Glomerular endothelial cell (primary cell): ENCODE data around the gene MYO1E. TPM values are rescaled to one million over a fixed set of nuclear protein-coding genes. Genes with fewer than 3 reads are reported as not detected.

Source experiments
- DNase-seq: peaks from one replicate; pipeline ENCODE4 v3.0.0-alpha.2; 2011; ENCODE audit warnings: low read depth, low spot score; ENCODE audit errors: extremely low read depth
- total RNA-seq: library from RNA; depleted of rRNA; stranded (reverse); fragments of >200 nt; gene quantifications from 2 replicates; pipeline ENCODE4 v1.2.3, GENCODE V29; 2015

MYO1E gene
- total RNA-seq, 1 donor from 2014 or later, result 137 TPM

DNA sequence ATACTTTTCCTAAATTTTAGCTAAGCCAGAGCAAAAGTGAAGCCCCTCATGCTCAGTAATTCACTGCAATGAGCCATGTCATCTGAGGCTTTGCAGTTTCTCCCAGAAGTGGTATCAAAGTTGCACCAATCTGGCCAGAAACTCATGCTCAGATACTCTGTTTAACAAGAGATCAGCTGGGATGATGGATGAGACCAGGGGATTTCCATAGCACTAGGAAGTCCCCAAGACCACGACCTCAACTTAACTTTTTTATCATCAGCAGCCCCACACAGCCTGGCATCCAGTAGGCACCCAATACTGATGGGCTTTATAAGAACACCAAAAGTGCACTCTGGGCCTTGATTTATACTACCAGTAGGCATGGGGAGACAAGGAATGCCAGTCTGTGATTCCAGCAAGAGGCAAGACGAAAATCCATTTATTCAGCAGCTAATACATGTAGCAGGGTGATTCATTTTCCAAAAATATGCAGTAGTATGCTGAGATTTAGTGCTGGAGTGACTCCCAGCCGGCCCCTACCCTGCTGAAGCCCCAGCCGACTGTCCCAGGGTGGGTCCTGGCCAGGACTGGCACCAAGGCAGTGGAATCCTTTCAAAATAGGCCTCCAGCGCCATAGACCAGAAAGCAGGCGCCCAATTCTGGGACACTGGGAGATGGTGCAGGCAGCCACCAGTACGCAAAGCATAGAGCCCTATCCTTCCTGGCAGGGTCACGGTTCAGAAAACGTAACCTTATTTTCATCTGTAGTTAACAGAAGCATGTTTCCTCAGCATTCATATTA, 166.6 kb downstream of the MYO1E start:
- no peak for DNase-seq

DNA sequence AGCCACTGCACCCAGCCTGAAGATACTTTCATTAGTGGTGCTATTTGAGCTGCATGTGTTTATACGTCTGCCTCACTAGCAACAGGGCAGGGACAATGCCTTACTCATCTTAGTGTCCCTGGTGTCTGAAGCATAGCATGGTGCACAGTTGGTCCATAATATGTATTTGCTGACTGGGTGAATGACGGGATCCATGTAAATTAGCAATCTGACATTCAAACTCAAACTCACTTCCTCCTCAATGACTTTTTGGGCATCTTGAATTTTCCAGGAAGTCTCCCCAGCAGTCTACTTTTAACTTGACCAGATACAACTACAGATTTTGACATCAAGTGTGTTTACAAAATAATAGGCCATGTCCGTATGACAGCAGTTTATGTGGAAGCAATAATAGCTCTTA, 169.0 kb downstream of the MYO1E start:
- no peak for DNase-seq

DNA sequence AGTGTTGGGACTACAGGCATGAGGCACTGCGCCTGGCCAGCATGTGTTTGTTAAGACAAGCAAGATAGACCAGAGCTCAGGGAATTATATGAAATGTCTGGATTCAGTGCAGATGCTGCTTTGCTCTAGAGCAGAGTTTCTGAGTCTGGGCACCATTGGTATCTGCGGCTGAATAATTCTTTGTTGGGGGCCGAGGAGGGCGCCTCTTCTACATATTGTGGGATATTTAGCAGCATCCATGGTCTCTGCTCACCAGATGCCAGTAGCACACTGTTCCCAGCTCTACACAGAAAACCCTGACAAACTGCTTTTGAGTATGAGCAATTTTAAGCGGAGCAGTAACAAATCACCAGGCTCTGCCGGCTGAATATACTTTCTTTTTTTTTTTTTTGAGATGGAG, 169.7 kb downstream of the MYO1E start:
- DNase-seq, result no peak

DNA sequence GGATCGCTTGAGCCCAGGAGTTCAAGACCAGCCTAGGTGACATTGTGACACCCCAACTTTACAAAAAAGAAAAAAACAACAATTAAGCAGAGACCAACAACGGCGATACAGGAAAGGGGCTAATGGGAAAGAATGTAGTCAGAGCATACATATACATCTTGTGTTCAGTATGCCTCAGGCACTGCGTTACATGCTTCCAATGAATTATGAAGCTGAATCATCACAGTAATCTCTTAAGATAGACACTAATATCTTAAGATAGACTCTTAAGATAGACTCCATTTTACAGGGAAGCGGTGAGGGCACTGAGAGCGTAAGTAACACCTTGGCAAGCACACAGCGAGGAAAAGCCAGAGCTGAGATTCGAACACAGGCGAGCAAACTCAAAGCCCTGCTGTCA, 172.1 kb downstream of the MYO1E start:
- DNase-seq, result no peak

DNA sequence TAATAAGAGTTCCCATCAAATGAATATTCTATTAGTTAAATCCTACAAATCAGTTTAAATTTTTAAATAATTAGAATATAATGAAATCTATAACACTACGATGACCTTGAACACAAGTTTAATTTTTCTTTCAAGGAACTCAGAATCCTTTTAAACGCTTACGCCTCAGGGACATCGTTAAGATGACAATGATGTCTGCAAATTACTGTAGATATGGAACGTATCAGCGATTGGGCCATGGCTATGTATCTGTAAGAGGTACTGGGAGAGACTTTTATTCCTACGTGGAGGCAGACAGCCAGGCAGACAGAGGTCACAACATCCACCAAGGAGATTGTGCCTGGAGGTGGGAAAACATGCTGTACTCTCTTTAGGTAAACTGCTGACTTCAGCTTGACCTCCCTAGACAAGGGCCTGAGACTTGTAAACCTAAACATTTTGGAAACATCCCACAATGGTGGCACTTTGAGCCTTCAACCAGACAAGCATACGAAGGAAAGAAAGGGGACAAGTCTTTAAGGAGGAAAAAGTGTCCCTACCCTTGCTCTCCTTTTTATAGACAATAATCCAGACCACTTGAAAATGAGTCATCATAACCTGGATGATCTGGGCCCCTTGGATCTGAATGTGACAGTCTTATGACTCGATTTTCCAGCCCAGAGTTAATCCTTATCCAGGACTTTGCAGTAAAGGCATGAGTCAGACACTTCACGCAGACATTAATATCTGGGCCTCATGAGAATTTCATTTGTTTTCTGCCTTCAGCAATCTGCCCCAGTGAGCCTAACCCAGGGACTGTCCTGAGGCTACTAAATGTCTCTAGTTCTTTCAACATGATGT, 172.8 kb downstream of the MYO1E start:
- no peak for DNase-seq

DNA sequence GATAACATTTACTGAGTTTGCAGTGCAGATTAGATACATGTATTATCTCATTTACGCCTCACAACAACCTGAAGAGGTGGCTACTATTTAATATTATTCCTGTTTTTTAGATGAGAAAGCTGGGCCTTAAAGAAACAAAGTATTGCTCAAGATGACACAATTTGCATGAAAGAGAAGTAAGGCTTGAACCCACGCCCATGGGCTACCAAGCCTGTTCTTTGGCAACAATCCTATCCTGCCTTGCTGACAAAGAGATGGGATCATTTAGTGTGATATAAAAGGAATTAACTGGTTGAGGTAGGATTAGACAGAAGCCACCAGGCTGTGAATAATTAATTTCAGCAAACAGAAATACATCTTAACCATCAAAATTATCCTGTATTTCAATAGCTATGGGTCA, 175.2 kb downstream of the MYO1E start:
- DNase-seq, result no peak

DNA sequence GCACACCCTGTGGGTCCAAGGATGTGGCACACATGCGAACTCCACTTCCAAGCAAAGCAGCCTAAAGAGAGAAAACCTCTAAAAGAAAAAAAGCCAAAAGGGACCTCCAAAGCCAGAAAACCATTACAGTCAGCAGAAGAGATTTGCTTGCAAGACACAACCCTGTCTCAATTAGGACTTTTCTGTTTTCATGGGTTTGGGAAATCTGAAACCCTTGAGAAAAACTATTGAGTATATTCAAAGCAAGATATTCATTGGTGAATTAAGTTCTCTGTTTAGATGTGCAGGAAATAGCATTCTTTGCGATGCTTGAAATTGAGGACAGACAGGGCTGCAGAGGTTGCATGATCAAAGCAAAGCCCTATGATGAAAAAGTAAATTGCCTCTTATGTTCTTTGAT, 176.3 kb downstream of the MYO1E start:
- no peak for DNase-seq

DNA sequence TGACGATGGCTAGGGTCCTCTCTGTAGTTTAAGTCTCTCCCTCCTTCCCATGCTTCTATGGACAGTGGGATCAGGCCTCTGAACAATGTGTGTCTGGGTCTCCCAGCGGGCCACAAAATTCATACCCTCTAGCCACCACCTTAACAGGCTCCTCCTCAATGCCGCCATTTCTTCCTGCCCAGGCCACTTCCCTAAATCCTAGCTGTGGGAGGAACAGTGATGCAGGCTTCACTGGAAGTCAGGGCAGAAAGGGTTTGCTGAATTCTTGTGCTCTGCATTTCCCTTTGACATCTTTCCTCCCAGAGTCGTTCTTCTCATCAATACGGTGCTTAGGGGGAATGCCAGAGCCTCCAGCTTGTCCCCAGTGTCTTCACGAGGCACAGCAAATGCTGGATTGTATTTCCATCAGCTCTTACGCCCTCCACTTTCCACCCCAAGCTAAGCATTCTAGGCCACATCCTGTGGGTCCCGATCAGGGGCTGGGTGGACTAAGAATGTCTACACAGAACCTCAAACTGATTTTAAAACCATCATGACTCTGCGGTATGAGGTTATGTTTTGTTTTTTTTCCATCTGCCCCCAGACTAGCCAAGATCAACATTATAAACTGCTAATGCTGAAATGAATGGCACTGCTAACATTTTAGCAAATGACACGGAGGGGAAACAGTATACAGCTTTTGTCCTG, 177.9 kb downstream of the MYO1E start:
- DNase-seq, result no peak

DNA sequence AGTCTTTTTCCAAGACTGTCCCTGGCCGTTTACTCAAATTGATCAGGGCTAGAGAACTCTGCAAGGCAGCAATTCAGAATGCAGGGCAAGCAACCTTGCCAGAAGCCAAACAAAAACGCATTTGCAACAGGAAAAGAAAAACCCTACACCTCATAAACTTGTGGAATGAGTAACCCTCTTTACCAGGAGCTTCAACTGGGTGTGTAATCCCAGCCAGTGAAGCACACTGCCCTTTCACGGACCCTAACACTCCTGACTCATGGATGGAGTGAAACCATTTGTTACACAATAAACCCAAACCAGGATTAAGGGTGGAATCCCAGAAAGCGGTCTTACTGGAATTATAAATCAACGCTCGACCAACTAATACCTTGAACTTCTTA, 180.8 kb downstream of the MYO1E start:
- DNase-seq, result no peak

DNA sequence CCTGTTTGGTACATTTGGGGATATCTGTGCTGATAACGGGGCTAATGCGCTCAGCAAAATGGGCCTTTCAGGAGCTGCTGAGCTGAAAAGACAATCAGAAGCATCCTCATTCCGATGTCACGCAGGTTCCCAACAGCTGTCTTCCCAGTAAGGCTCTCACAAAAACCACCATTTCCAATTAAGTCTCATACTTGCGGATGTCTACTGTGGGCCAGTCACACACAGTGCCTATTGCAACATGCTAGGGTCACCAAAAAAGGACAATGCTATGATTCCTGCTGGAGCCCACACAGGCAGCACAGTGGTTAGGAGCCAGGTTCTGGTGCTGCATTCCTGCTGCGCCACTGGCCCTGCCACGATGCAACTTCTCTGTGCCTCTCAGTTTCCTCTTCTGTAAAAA, 182.4 kb downstream of the MYO1E start:
- no peak for DNase-seq

DNA sequence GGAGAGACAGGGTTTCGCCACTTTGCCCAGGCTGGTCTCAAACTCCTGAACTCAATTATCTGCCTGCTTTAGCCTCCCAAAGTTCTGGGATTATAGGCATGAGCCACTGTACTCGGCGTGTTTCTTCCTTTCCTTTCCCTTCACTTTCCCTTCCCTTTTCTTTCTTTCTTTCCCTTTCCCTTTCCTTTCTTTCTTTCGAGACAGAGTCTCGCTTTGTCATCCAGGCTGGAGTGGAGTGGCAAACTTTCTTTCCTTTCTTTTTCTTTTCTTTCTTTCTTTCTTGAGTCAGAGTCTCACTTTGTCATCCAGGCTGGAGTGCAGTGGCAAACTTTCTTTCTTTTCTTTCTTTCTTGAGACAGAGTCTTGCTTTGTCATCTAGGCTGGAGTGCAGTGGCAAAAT, 183.4 kb downstream of the MYO1E start:
- no peak for DNase-seq

DNA sequence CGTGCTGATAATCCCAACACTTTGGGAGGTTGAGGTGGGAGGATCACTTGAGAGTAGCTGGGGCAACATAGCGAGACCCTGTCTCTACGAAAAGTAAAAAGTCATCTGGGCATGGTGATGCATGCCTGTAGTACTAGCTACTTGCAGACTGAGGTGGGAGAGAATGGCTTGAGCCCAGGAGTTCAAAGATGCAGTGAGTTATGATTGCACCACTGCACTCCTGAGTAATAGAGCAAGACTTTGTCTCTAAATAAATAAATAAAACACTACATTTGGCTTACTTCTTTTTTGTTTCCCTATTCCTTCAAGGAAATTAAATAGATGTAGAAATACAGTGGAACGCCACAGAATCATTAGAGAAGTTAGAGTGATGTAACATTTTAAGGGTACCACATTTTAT, 186.2 kb downstream of the MYO1E start:
- DNase-seq, result no peak

DNA sequence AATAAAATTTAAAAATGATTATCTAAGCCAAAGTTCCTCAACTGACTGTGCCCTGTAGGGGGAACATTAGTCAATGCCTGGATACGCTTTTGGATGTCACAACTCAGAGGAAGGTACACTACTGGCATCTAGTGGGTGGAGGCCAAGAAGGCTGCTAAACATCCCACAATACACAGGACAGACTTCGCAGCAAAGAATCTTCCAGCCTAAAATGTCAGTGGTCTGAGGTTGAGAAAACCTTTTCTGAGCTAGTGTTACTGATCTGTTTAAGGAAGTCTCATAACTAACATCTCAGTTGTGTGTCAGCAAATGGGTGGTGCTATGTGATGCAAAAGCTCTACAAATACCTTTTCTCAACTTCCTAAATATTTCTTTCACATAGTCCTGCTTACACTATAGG, 186.9 kb downstream of the MYO1E start:
- DNase-seq, result no peak

DNA sequence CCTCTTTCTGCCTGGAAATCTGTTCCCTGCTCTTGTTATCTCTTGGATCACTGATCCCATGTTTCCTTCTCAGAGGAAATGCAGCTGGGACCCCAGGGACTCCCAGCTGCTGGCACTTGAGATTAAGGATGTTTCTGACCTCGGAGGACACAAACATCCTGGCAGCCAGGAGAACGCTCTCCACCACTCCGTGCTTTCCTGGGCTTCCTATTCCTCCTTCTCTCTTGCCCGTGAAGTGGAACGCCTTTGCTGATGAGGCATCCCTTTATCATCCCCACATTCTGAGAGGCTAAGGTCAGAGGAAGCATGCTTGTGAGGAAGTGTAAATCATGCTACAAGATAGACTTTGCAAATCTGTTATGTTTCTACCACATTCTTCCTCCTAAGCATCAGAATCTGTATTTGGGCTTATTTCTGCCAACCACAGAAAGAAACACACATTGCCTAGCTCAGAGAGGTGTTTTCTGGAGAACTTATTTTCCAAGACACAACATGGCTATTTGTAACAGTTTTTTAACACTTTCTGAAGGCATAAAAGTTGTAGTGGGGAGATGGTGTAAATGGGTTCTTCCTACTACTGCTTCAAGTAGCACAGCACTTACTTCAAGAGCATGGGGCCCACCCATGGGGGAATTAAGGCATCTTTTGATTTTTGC, 191.6 kb downstream of the MYO1E start:
- DNase-seq, result no peak

DNA sequence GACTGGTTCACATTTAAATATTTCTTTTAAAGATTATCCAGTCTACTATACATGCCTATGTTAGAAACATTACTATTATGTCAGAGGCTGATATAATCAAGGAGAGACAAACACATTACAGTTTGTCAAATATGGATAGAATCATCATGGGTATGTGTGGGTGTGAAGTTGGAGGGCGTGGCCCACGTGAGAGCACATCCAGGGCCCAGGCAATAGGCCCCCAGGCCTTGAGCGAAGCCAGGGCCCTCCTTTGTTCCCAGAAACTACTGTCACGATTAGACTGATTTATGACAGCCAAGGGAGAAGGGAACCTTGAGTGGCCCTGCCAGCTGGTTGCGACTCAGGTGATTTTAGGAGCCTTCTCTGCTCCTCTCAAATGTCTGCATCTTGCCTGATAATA, 193.0 kb downstream of the MYO1E start:
- no peak for DNase-seq

DNA sequence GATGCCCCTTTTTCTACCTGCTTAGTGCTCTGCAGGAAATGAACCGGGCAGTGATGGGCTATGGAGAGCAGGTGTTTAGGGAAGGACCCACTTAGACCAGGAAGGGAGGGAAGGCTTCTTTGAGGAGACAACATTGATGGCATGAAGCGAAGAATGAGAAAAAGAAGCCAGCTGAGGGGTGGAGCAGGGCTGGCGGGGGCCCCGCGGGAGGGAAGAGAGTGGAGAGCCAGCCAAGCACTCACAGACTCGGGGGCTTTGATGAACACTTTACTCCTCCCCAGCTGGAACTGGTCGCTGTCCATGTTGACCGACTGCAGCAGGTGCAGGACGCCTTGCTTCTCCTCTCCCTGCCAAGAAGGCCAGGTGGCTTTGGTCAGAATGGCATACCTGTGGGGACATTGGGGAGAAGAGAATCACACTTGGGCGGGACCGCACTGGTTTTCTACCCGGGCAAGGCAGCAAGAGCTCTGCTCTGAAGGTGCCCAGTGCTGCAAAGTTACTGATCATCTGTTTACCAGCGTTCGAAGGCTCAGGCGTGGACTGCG, 194.4 kb downstream of the MYO1E start:
- no peak for DNase-seq

DNA sequence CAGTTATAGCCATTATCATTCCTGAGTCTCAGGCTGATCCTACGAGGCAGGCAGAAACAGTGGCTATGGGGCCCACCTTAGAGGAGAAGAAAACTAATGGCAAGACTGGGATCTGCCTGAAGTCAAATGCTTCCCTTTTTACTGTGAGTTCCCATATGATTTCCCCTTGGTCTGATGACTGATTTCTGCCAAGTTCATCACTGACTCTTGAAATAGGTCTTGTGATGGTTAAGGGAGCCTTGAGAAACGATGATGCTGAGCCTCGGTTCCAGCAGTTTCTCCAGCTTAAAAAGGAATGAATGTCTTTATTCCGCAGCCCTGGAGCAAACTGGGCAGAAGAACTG, 195.4 kb downstream of the MYO1E start:
- no peak for DNase-seq

DNA sequence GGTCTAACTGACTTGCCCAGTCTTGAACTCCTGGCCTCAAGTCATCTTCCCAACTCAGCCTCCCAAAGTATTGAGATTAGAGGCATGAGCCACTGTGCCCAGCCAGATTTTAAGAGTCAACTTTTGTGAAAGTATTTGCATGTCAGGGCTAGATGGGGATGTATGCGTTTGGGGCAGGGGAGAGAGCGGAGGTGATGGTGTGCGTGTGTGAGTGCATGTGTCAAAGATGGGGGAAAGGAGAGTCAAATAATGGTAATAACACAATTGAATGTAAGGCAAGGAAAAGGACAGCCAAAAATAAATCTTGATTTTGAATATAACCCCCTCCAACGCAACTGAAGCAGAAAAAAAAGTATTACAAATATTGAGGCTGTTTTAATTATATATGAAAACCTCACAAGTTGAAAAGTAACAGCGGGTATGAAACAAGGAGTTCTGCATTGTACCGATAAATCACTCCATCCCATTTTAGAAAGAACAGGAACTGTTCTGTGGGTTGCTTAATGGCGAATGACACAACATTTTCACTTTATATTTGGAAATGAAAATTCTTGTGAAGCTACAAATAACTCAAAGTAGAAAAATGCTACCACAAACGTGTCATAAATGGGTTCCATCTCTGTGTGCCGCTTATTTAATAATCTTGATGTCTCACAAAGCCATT, 195.9 kb downstream of the MYO1E start:
- no peak for DNase-seq

DNA sequence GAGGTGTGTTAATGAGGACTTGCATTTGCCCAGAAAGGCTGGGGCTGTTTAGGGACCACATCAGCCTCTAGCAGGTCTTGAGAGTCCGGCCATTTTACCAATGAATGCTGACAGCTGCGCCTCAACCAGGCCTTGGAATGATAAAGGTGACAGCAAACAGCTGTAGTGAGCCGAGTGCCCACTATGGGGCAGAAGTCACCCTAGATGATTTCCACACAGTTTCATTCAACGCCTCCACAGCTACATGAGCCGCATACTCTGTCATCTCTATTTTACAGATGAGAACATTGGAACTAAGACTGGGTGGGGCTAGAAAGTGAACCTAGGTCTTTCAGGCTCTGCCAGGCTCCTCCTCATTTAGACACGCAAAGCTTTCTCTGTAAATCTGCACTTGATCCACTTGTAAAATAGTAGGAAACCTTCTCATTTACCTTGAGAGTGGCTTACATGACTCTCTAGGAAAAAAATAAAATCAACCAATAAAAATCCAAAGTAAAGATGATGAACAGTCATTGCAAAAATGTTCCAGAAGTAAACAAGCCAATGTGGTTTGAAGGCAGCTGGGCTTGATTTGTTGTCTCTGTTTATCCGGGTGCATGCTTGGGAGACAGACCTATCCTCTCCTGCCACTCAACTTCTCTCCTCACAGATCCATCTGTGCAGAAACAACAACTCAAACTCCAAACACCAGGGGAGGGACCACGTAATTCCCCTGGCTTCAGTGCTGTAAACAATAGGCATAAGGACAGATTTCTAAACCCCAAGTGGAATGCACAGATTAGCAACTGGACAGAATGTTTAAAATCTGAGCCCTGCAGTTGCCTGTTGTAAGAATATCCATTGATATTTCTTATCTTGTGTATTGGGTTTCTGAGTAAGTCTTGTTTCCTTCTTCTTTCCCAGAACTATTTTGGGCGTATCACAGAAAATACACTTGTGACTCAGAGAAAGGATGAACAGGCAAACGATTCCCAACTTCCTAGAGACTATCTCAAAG, 197.5 kb downstream of the MYO1E start:
- DNase-seq, result no peak
